K562 (cell line): ENCODE results near the gene EPHB2. TPM values are rescaled to one million over a fixed set of nuclear protein-coding genes. Genes with fewer than 3 reads are reported as not detected.

Experiments used
- ATAC-seq: fragments of 200-7000 bp; cut with Tn5 transposase; 3 replicates; pipeline ENCODE4 v1.9.1; 2020; ENCODE audit warnings: moderate library complexity
- BruUV-seq: library from RNA; stranded (reverse); fragments of 400-500 nt; replicated peaks from 2 replicates; lab custom pipeline; 2021; lab: Mats Ljungman, UMichigan
- CTCF ChIA-PET: fragments of 300-600 bp; formaldehyde crosslinking; extraction: SDS; loops from one replicate; lab custom pipeline; 2021; ENCODE audit warnings: low intra/inter-chr PET ratio; lab: Yijun Ruan, JAX
- POLR2A ChIA-PET: fragments of 300-600, 350-650 bp; sonication (Branson Sonifier 250); formaldehyde crosslinking; extraction: SDS; loops from one replicate; lab custom pipeline; 2021; ENCODE audit warnings: antibody characterized with exemption, inconsistent platforms; lab: Yijun Ruan, JAX
- DNase-seq, 4 experiments: peaks; one replicate each; pipeline versions ENCODE4 v3.0.0 to v3.0.0-alpha.2; 2011 to 2018; ENCODE audit warnings: low spot score in 3 of 4, mixed read lengths in 3 of 4; ENCODE audit errors: extremely low read depth in 1 of 4
- FAIRE-seq: peaks from 2 replicates; lab custom pipeline; 2011; peaks lifted over from hg19 to GRCh38; lab: Jason Lieb, UNC
- H2AFZ ChIP-seq: 2 replicates; pipeline ENCODE4 v1.6.0; 2011; ENCODE audit warnings: low read depth, low read length, control low read depth, inconsistent platforms
- H3K27ac ChIP-seq: fragments of 200-600 bp; 3 replicates; pipeline ENCODE4 v1.8.0; 2011; ENCODE audit warnings: low read depth, mild to moderate bottlenecking, control low read depth, inconsistent platforms, low read length, moderate library complexity, mixed read lengths; ENCODE audit errors: extremely low read depth
- H3K27me3 ChIP-seq, 2 experiments: fragments of 300-600 bp in 1 of 2; 2 replicates in 1 of 2; 3 replicates in 1 of 2; pipeline versions ENCODE4 v1.6.0 to v1.8.0; 2011; ENCODE audit warnings: inconsistent platforms in 2 of 2, low read length in 2 of 2, mild to moderate bottlenecking in 1 of 2, mixed read lengths in 1 of 2, moderate library complexity in 1 of 2; ENCODE audit not compliant: control insufficient read depth in 2 of 2, insufficient read depth in 2 of 2
- H3K36me3 ChIP-seq: fragments of 300-600 bp; 3 replicates; pipeline ENCODE4 v1.8.0; 2011; ENCODE audit warnings: mild to moderate bottlenecking, low read length, inconsistent platforms; ENCODE audit not compliant: control insufficient read depth, insufficient read depth
- H3K4me1 ChIP-seq, 2 experiments: fragments of 200-600 bp in 1 of 2; replicated peaks in 1 of 2; 2 replicates in 1 of 2; 3 replicates in 1 of 2; pipeline versions ENCODE4 v1.5.1 to v1.8.0; 2011; ENCODE audit warnings: inconsistent platforms in 2 of 2, low read length in 2 of 2, mild to moderate bottlenecking in 1 of 2, mixed read lengths in 1 of 2, moderate library complexity in 1 of 2; ENCODE audit not compliant: control insufficient read depth in 2 of 2, insufficient read depth in 2 of 2
- H3K4me2 ChIP-seq: 2 replicates; pipeline ENCODE4 v1.6.1; 2011; ENCODE audit warnings: low read length, control low read depth, inconsistent platforms, mixed read lengths; ENCODE audit not compliant: insufficient read depth
- H3K4me3 ChIP-seq: fragments of 200-600 bp; sonication (generic), shearing (Covaris generic); 2 replicates; pipeline ENCODE4 v1.5.1; 2016; ENCODE audit warnings: control low read depth, inconsistent platforms
- H3K79me2 ChIP-seq: fragments of 200-600 bp; 3 replicates; pipeline ENCODE4 v1.8.0; 2011; ENCODE audit warnings: low read length, inconsistent platforms; ENCODE audit not compliant: control insufficient read depth, insufficient read depth
- H3K9ac ChIP-seq, 2 experiments: 2 replicates each; pipeline versions ENCODE4 v1.6.0 to v1.6.1; 2011; ENCODE audit warnings: low read depth in 2 of 2, low read length in 2 of 2, control low read depth in 1 of 2, inconsistent platforms in 1 of 2, mild to moderate bottlenecking in 1 of 2, mixed read lengths in 1 of 2; ENCODE audit not compliant: insufficient read depth in 1 of 2
- H3K9me1 ChIP-seq: one replicate; pipeline ENCODE4 v1.6.0; 2011; ENCODE audit warnings: inconsistent platforms, mild to moderate bottlenecking, low read length, moderate library complexity; ENCODE audit not compliant: control insufficient read depth, insufficient read depth
- H3K9me3 ChIP-seq: replicated peaks from 2 replicates; pipeline ENCODE4 v1.5.1; 2011; ENCODE audit warnings: low read depth, low read length, inconsistent platforms; ENCODE audit not compliant: control insufficient read depth, insufficient read depth
- H4K20me1 ChIP-seq: replicated peaks from 2 replicates; pipeline ENCODE4 v1.6.1; 2011; ENCODE audit warnings: low read length, inconsistent platforms, mixed read lengths; ENCODE audit not compliant: control insufficient read depth, insufficient read depth
- CHD4 ChIP-seq: fragments of 200-600 bp; sonication (generic); IDR thresholded peaks from 3 replicates; pipeline ENCODE4 v1.6.1; 2012; ENCODE audit warnings: low read depth, mild to moderate bottlenecking, mixed read lengths, low read length, inconsistent platforms; ENCODE audit not compliant: insufficient read depth, insufficient replicate concordance, poor library complexity, severe bottlenecking
- FOXM1 ChIP-seq, 2 experiments: fragments of 450-650 bp in 1 of 2; sonication (generic) in 1 of 2; formaldehyde crosslinking in 1 of 2; IDR thresholded peaks; 2 replicates each; pipeline versions ENCODE4 v1.6.1 to v1.9.0; 2017 to 2022; ENCODE audit warnings: low read depth in 2 of 2, mild to moderate bottlenecking in 2 of 2, missing genetic modification reagents in 1 of 2, moderate library complexity in 1 of 2
- GATAD2B ChIP-seq: fragments of 450-650 bp; IDR thresholded peaks from 2 replicates; pipeline ENCODE4 v1.6.1; 2017; ENCODE audit warnings: mild to moderate bottlenecking, borderline replicate concordance
- MAFG ChIP-seq: fragments of 450-650 bp; conservative IDR thresholded peaks from 2 replicates; pipeline ENCODE4 v1.6.1; 2016; ENCODE audit warnings: missing genetic modification characterization, missing compliant biosample characterization
- RCOR1 ChIP-seq, 2 experiments: IDR thresholded peaks; 2 replicates each; pipeline ENCODE4 v1.6.1; 2012; ENCODE audit warnings: low read depth in 2 of 2, low read length in 2 of 2, borderline replicate concordance in 1 of 2, improper control_type of control experiment in 1 of 2
- TAL1 ChIP-seq: fragments of 450-650 bp; IDR thresholded peaks from 2 replicates; pipeline ENCODE4 v1.6.1; 2016; ENCODE audit warnings: mild to moderate bottlenecking
- ZNF124 ChIP-seq: sonication (generic); formaldehyde crosslinking; IDR thresholded peaks from 2 replicates; pipeline ENCODE4 v1.8.1; 2022; ENCODE audit warnings: missing genetic modification reagents
- whole genome bisulfite sequencing: fragments of 100-300 bp; shearing (Covaris generic); methylation state at CpG from one replicate; pipeline ENCODE4 v1.1.6; 2016; ENCODE audit warnings: low coverage, mixed read lengths; ENCODE audit not compliant: insufficient coverage; ENCODE audit errors: missing lambda C conversion rate; 5-methylcytosine and 5-hydroxymethylcytosine counted together
- in situ Hi-C: fragments of 300-500 bp; cut with MboI; formaldehyde crosslinking; loops from 4 replicates; pipeline ENCODE4 v1.15.0; 2018; ENCODE audit warnings: inconsistent platforms, mixed read lengths
- intact Hi-C: fragments of 100-400 bp; cut with micrococcal nuclease; formaldehyde crosslinking; loops from 2 replicates; pipeline ENCODE4 v1.14.2; 2022
- polyA plus RNA-seq, 8 experiments: library from polyadenylated mRNA; depleted of rRNA in 4 of 8; stranded (reverse) in 5 of 8; unstranded in 3 of 8; fragments of >200 nt; fragmentation: Nextera tagmentation in 2 of 8; fragmentation: Illumina TruSeq in 1 of 8; extraction: Ambion mirVana in 2 of 8; extraction: Trizol in 1 of 8; gene quantifications; 2 replicates each; pipeline versions ENCODE4 v1.2.1 to v1.2.3, GENCODE V29; 2011 to 2014; ENCODE audit warnings: inconsistent platforms in 1 of 8, missing spikeins in 1 of 8
- total RNA-seq, 7 experiments: library from RNA; depleted of rRNA in 6 of 7; stranded (reverse); fragments of >200 nt in 6 of 7; fragmentation: Illumina TruSeq in 2 of 7; extraction: Trizol in 2 of 7; gene quantifications; 2 replicates each; pipeline versions ENCODE4 v1.2.1 to v1.2.3, GENCODE V29; 2011 to 2021; ENCODE audit warnings: low replicate concordance in 1 of 7

EPHB2 gene
- total and polyA plus RNA-seq, 9 of the 15 experiments (the other 6 are each of a cell fraction or from before 2014, with no cell fraction given) = not detected

DNA sequence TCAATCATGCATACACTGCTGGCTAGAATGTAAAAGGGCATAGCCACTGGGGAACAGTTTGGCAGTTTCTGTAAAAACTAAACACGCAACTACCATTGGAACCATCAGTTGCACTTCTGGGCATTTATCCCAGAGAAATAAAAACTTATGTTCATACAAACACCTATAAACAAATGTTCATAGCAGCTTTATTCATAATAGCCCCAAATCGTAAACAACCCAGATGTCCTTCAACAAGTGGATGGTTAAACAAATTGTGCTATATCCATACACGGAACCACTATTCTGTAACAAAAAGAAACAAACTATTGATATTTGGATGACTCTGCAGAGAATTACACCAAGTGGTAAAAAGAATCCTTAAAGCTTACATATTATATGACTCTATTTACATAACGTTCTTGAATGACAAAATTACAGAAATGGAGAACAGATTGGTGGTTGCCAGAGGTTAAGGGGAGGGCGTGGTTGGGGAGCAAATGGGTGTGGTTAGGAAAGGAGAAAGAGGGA is 239.2 kb downstream of the EPHB2 start:
- no peaks in the 10 kb centered on the region for H3K79me2 ChIP-seq
- POLR2A ChIA-PET = no interaction called here
- TF ChIP-seq TAL1 (no peak), FOXM1 (IDR thresholded peaks at IDR 0.05; ENCODE audit: low read depth) (no peak), FOXM1 (CRISPR knock-in tag; IDR thresholded peaks at IDR 0.05; ENCODE audit: low read depth) (no peak), MAFG (tag) (no peak), RCOR1 (IDR thresholded peaks at IDR 0.05; ENCODE audit: borderline replicate concordance in 1 of 2, low read depth in 2 of 2, low read length in 2 of 2) (no peak), ZNF124 (CRISPR knock-in tag) (no peak), GATAD2B (no peak), CHD4 (no peak)
- in situ Hi-C loops = no loop called here
- no peak overlapping the region for H3K9ac ChIP-seq
- H3K4me1 ChIP-seq = peaks cover 0 to 12% of the 10 kb centered on the region in 2 experiments; a peak in 1 of 5 replicates
- H3K4me3 ChIP-seq = no peak overlapping the region
- no peak overlapping the region for H2AFZ ChIP-seq
- FAIRE-seq = no peak
- no peak for ATAC-seq
- H3K4me2 ChIP-seq = no peak overlapping the region
- H3K27me3 ChIP-seq = peaks cover 21 to 50% of the 10 kb centered on the region in 2 experiments
- H4K20me1 ChIP-seq = no peaks in the 10 kb centered on the region; the same call in 1 of the 2 replicates
- CTCF ChIA-PET = no interaction called here
- no peak overlapping the region for H3K27ac ChIP-seq
- DNase-seq = no peak
- WGBS = under 1% methylated on average over 5 of the region's 5 CpGs
- no peaks in the 10 kb centered on the region for H3K9me3 ChIP-seq
- no peaks in the 10 kb centered on the region for H3K36me3 ChIP-seq
- H3K9me1 ChIP-seq = no peaks in the 10 kb centered on the region
- intact Hi-C loops = no loop called here
- BruUV-seq = no TSS peak
